Dedifferentiated amniotic fluid mesenchymal stem cell (primary cell): ENCODE results near the gene ZSCAN1.

Experiments
- DNase-seq: peaks from one replicate; pipeline ENCODE4 v3.0.0-alpha.2; 2016; ENCODE audit errors: extremely low spot score

Gene ZSCAN1

GRCh38 chr19:58040751-58041525 is 7.1 kb downstream of the ZSCAN1 start:
- DNase-seq: no peak

- no peak for DNase-seq
These were observed 8.9 kb downstream of the ZSCAN1 start for GRCh38 chr19:58042495-58043340.

GRCh38 chr19:58044391-58044790 is 10.6 kb downstream of the ZSCAN1 start:
- no peak for DNase-seq

- DNase-seq: no peak
These were observed 11.1 kb downstream of the ZSCAN1 start for GRCh38 chr19:58044886-58045285.

GRCh38 chr19:58045411-58046050 is 11.7 kb downstream of the ZSCAN1 start:
- DNase-seq: no peak

- DNase-seq: no peak
These were observed 13.0 kb downstream of the ZSCAN1 start for GRCh38 chr19:58046856-58047255.

GRCh38 chr19:58047672-58048071 is 13.8 kb downstream of the ZSCAN1 start:
- no peak for DNase-seq

- DNase-seq: no peak
These were observed 18.4 kb downstream of the ZSCAN1 start for GRCh38 chr19:58052256-58052655.

- no peak for DNase-seq
These were observed 19.8 kb downstream of the ZSCAN1 start for GRCh38 chr19:58053480-58054156.

GRCh38 chr19:58054901-58055874 is 21.4 kb downstream of the ZSCAN1 start:
- DNase-seq: no peak

GRCh38 chr19:58056261-58056660 is 22.4 kb downstream of the ZSCAN1 start:
- DNase-seq: no peak

- no peak for DNase-seq
These were observed 23.0 kb downstream of the ZSCAN1 start for GRCh38 chr19:58056861-58057260.

GRCh38 chr19:58058467-58058866 is 24.6 kb downstream of the ZSCAN1 start:
- DNase-seq: no peak

- DNase-seq: peak; percentile 43
These were observed 25.3 kb downstream of the ZSCAN1 start, which contains the start of gene ZNF135 for GRCh38 chr19:58059003-58059670. Gene ZNF135 (plus strand): TSS chr19:58059282. CDS start chr19:58060003, 721 bp downstream.

- DNase-seq: no peak
These were observed 25.9 kb downstream of the ZSCAN1 start for GRCh38 chr19:58059671-58060078.

GRCh38 chr19:58060231-58060630 is 26.4 kb downstream of the ZSCAN1 start:
- no peak for DNase-seq

- no peak for DNase-seq
These were observed 29.9 kb downstream of the ZSCAN1 start for GRCh38 chr19:58063712-58064111.

- no peak for DNase-seq
These were observed 33.6 kb downstream of the ZSCAN1 start for GRCh38 chr19:58067240-58067912.

GRCh38 chr19:58079792-58080191 is 46.0 kb downstream of the ZSCAN1 start:
- no peak for DNase-seq
